Head of caudate nucleus (tissue), 42 donors: ENCODE results near the gene EXD3.

Experiments used
- DNase-seq, 42 donors: peaks; one replicate each; pipeline versions ENCODE4 v3.0.0 to v3.0.0-alpha.2; 2020 to 2021; ENCODE audit warnings: mixed read lengths in 7 of 42
- intact Hi-C: fragments of 100-400 bp; cut with DNase I; formaldehyde crosslinking; loops from one replicate; pipeline ENCODE4 v1.15.0; 2022

The EXD3 gene

DNA sequence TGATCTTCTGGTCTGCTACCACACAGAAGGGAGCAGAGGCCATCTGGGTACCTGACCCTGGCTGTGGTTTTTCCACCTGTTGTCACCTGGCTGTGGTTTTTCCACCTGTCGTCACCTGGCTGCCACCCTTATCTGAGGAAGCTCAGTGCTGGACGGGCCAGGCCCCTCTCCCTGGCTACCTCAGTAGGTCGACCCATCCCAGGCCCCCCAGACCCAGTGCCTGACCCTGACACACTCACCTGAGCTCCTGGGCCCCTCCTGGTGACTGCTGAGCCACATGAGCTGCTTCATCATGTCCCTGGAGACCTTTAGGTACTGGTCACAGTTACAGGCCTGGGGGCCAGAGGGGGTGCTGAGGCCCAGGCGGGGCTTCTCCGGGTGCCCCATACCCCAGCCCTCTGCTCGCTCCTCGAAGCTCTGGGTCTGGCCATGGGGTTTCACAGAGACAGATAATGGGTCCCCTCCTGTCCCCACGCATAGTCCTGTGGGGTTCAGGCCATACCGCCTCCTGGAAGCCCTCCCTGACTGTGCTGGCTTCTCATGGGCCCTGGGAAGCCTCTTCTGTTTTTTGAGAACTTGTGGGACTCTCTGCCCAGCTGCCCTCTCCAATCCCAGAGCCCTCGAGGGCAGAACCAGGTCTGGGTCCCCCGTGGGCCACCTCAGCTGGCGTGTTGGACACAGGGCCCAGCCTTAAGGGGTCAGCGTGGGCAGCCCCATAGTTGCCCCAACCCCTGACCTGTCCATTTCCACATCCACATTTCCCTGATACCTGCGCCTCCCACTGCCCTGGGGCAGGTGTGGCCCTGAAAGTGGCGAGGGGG, 113.4 kb downstream of the EXD3 start:
- intact Hi-C loops, result loop anchor here (10.0 kb wide), 1 partner anchor 115 kb away; the partner anchor contains the start of genes EXD3 and NOXA1
- DNase-seq, result peak in 3 of 42 donors; percentile 7 to 40 (median 15)

DNA sequence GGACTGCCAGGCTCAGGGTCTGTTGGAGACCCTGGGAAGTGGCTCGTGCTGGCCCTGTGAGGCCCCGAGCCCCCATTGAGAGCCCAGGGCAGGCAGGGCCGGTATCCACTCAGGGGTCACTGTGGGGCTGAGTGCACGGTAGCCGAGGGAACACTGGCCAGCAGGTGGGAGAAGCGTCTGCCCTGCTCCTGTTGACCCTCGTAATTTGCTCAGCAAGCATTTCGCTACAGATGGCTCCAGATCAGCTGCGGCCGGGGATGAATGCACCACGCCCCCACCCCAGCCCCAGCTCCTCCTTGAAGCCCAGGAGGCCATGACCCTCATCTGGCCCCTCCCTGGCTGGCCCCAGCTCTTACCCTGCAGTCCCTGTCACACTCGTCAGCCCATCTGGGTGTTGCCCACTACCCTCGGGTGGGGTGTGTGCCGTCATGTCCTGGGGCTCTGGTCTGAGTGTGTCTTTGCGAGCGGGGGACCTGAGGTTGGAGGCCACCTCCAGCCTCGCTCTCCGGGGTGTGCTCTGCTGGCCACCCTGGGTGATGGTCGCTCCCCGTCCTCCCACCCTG, 114.8 kb downstream of the EXD3 start:
- intact Hi-C loops, result loop anchor here (10.0 kb wide), 1 partner anchor 117 kb away; the partner anchor contains the start of genes EXD3 and NOXA1
- DNase-seq, result peak in 1 of 42 donors; percentile 43

- peak in 3 of 42 donors; percentile 5 to 44 (median 13) for DNase-seq
- intact Hi-C loops, result loop anchor here (10.0 kb wide), 1 partner anchor 117 kb away; the partner anchor contains the start of genes EXD3 and NOXA1
Measured at GRCh38 chr9:137307255-137308056, 115.5 kb downstream of the EXD3 start.

DNA sequence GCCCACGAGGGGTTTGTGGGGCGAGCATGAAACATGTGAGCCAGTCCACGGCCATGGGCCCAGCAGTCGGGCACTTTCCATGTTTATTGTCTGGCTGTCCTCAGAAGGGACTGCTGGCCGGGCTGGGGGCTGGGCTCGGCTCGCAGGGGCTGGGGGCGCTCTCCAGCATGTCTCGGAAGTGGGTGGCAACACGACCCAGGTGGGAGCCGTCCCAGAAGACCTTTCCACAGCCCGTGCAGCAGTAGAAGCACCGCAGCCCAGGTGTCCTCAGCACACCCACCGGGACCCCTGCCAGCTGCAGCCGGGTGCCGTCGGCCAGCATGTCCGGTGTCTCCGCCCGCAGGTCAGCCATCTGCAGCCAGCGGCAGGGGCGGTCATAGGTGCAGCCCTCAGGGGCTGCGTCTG, 116.1 kb downstream of the EXD3 start:
- intact Hi-C loops, result loop anchor here (10.0 kb wide), 1 partner anchor 118 kb away; the partner anchor contains the start of genes EXD3 and NOXA1
- DNase-seq, result peak in 1 of 42 donors; percentile 42

DNA sequence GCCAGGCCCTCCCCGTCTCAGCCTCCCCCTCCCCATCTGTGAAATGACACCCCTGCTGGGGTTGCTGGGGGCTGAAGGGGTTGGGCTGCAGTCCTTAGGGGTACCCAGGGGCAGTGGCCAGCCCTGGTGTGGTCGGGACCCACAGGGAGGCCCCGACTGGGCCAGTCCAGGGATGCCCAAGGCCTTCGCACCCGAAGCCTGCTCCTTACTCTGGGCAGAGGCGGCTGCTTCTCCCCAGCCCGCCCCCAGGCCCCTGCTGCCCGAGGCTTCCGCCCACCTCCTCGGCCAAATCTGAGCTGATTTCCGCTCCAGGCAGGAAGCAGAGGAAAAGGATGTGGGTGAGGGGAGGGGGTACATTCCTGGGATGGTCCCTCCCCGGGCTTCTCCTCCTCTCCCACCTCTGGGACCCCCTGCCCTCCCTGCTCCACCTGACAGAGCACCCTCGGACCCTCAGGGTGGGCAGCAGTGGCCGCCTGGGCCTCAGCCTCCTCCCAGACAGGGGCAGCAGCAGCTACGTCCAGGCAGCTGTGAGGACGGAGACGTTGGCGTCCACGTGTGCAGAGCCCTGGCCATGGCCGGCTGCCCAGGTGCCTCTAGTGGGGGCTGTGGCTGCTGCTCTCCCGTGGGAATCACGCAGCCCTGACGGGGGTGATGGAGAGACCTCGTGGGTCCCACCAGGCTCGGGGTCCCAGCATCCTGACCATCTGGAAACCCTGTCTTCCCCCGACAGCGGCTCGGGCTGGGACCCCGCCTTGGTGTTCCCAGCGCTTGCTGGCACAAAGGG, 116.7 kb downstream of the EXD3 start:
- peak in 3 of 42 donors; percentile 5 to 37 (median 11) for DNase-seq
- intact Hi-C loops, result loop anchor here (10.0 kb wide), 1 partner anchor 119 kb away; the partner anchor contains the start of genes EXD3 and NOXA1

- no peak for DNase-seq
- intact Hi-C loops, result loop anchor here (10.0 kb wide), 1 partner anchor 119 kb away; the partner anchor contains the start of genes EXD3 and NOXA1
Measured at GRCh38 chr9:137305798-137306065, 117.2 kb downstream of the EXD3 start.

- peak in 12 of 42 donors; percentile 30 to 69 (median 52) for DNase-seq
- intact Hi-C loops, result loop anchor here (10.0 kb wide), 1 partner anchor 120 kb away; the partner anchor contains the start of genes EXD3 and NOXA1
Measured at GRCh38 chr9:137305060-137305797, 117.7 kb downstream of the EXD3 start.

DNA sequence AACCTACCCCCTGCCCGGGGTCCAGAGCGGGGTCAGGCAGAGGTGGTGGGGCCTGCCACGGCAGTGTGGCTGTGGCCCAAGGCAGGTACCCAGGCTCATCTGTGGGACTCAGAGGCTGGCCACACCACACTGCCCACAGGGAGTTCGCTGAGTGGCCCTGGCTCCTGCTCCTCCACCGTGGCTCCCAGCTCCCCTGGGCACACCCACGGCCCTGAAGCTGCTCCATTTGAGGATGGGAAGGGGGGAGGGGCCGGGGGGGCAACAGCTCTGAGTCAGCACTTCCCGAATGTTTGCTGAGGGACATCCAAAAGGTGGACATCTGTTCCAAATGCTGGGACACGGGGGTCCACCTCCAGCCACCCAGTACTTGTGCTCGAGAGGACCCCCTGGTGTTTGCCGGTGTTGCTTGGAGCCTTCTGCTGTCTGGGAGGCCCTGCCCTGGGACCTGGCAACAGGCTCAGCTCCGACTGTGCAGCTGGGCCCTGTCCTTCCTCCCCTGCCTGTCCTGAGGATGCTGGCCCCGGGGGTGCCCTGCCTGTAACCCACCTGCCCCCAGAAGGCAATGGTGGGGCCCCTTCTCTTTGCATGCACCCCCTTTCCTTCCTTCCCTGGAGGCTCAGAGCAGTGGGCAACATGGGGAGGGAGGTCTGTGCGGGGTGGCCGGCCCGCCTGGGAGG, 118.4 kb downstream of the EXD3 start:
- peak in 2 of 42 donors; percentile 11 to 12 for DNase-seq
- intact Hi-C loops, result loop anchor here (10.0 kb wide), 1 partner anchor 120 kb away; the partner anchor contains the start of genes EXD3 and NOXA1

- DNase-seq, result peak in 17 of 42 donors; percentile 8 to 75 (median 55)
- intact Hi-C loops, result loop anchor here (10.0 kb wide), 1 partner anchor 121 kb away; the partner anchor contains the start of genes EXD3 and NOXA1
Measured at GRCh38 chr9:137303893-137304382, 119.0 kb downstream of the EXD3 start.

- intact Hi-C loops, result loop anchor here (10.0 kb wide), 1 partner anchor 121 kb away; the partner anchor contains the start of genes EXD3 and NOXA1
- DNase-seq, result no peak
Measured at GRCh38 chr9:137303151-137303892, 119.6 kb downstream of the EXD3 start.

DNA sequence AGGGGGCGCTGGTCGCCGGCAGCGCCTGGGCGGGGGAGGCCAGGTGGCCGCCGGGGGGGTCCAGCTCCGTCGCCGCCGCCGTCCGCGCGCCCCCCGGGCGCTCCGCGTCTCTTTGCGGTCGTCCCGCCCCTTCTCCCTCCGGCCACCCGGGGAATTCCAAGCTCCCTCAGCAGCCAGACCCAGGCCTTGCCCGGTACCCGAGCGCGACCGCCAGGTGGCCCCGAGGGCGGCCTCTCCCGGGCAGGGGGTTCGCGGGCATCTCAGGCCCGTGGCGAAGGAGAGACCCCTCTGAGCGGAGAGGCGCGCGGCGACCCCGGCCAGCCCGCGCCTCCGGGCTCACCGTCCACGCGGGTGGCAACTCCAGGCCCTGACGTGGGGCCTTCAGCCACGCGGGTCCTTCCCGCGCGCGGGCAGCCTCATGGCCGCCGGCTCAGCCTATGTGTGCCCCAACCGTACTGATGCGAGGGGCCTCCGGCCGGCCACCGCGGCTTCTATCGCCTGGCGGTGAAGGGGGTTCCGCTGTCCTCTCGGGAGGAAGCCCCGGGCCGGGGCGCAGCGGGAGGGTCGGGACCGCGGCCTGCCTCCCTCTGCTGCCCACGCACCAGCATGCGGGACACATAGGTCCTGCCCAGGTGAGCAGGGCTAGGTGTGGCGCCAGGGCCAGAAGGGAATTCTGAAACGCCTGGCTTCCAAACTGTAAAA, 120.4 kb downstream of the EXD3 start:
- DNase-seq, result no peak
- intact Hi-C loops, result loop anchor here (10.0 kb wide), 1 partner anchor 122 kb away; the partner anchor contains the start of genes EXD3 and NOXA1

DNA sequence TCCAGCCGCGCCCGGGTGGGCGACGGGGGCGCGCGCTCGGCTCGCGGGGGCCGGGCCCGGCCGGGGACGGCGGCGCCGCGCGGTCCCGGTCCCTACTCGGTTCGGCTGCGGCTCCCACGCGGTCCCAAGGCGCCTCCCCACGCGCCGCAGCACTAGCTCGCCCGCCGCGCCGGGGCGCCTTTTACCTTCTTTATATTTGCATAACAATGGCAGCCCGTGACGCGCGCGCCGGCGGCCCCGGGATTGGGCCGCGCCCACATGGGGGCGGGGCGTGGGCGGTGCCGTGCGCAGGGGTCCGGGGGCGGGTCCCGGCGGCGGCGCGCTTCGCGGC, 120.9 kb downstream of the EXD3 start, which contains the start of gene NRARP:
Gene NRARP, minus strand, starts transcription at position 154 of the 331 bp plus-strand sequence. CDS start 343 bp downstream, outside the sequence.
- peak; percentile 84 to 96 (median 93) for DNase-seq
- intact Hi-C loops, result loop anchor here (10.0 kb wide), 1 partner anchor 123 kb away; the partner anchor contains the start of genes EXD3 and NOXA1

DNA sequence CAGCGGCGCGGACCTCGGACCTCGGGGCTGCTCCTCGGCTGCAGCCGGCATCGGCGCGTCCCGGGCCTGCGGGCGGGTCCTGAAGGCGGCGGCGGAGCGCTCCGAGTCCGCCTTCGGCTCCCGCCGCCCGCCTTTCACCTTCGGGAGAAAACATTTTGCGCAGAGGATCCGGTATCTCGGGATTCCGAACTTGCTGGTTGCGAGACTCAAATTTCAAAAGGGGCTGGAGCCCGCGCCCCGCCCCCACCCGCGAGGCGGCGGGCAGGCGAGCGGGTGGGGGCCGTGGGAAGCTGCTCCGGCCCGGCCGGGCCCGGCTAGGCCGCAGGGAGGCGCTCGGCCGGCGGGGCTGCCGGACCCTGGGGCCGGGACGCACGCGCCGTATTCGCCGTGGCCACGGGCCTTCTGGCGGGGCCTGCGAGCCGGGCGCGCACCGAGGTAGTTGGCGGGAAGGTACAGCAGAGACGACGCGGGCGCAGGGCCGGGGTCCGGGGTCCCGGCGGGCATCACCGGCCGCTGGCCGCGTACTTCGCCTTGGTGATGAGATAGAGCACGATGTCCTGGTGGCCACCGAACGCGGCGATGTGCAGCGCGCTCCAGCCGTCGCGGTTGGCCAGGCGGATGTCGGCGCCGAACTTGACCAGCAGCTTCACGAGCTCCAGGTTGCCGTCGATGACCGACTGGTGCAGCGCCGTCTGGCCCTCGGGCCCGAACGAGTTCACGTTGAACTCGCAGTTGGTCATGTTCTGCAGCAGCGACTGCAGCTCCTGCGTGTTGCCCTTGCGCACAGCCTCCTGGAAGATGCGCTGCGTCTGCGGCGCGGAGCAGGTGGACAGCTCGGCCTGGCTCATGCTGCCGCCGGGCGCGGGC, 121.6 kb downstream of the EXD3 start:
- peak in 1 of 42 donors; percentile 46 for DNase-seq
- intact Hi-C loops, result loop anchor here (10.0 kb wide), 1 partner anchor 123 kb away; the partner anchor contains the start of genes EXD3 and NOXA1

DNA sequence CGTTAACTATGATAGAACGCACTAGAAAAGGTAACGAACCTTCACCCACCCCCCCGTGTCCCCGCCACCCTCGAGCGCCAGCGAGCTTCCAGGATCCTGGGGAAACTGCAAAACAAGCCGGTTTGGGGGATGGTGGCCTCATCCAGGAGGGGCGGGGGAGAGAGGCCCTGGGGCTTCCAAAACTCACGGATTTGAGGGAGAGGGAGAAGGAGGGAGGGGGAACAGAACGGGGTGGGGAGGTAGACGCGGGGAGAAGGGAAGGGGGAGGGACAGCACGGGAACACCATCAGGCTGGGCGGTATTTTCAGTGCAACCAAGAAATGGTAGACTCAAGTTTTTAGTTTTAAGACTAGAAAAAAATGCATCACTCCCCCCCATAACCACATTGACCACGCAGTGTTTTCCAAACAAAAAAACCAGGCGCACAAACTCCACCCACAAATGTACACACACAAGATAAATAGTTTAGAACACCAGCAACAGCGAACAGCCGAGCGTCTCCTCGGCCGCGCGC, 122.3 kb downstream of the EXD3 start:
- intact Hi-C loops, result loop anchor here (10.0 kb wide), 1 partner anchor 124 kb away; the partner anchor contains the start of genes EXD3 and NOXA1
- DNase-seq, result peak in 5 of 42 donors; percentile 38 to 53 (median 46)
